Trophoblast cell (in vitro differentiated cells and primary cell): ENCODE data around the gene A3GALT2.

Source experiments
- DNase-seq, 2 donors: peaks; one replicate each; pipeline ENCODE4 v3.0.0-alpha.2; 2016
- H2AFZ ChIP-seq: 2 replicates; pipeline ENCODE4 v1.6.1; 2013; ENCODE audit warnings: low read length, moderate library complexity, mild to moderate bottlenecking; ENCODE audit not compliant: insufficient read depth, poor library complexity
- H2AK5ac ChIP-seq: 2 replicates; pipeline ENCODE4 v1.6.1; 2013; ENCODE audit warnings: mild to moderate bottlenecking, low read length
- H2BK120ac ChIP-seq: 2 replicates; pipeline ENCODE4 v1.6.1; 2013; ENCODE audit warnings: low read length, mild to moderate bottlenecking, moderate library complexity; ENCODE audit not compliant: insufficient read depth, poor library complexity
- H2BK12ac ChIP-seq: 2 replicates; pipeline ENCODE4 v1.6.1; 2013; ENCODE audit warnings: mild to moderate bottlenecking, low read length, moderate library complexity
- H2BK5ac ChIP-seq: 2 replicates; pipeline ENCODE4 v1.6.1; 2013; ENCODE audit warnings: low read length, low read depth, moderate library complexity, mild to moderate bottlenecking; ENCODE audit not compliant: poor library complexity
- H3K14ac ChIP-seq: 2 replicates; pipeline ENCODE4 v1.6.1; 2013; ENCODE audit warnings: mild to moderate bottlenecking, low read length
- H3K18ac ChIP-seq: 2 replicates; pipeline ENCODE4 v1.6.1; 2013; ENCODE audit warnings: mild to moderate bottlenecking, low read length
- H3K23ac ChIP-seq: 2 replicates; pipeline ENCODE4 v1.6.1; 2013; ENCODE audit warnings: low read length
- H3K27ac ChIP-seq: 2 replicates; pipeline ENCODE4 v1.5.1; 2013; ENCODE audit warnings: low read depth, mild to moderate bottlenecking, inconsistent platforms, low read length, moderate library complexity
- H3K27me3 ChIP-seq: 2 replicates; pipeline ENCODE4 v1.6.1; 2013; ENCODE audit warnings: inconsistent platforms, mild to moderate bottlenecking, low read length, moderate library complexity; ENCODE audit not compliant: insufficient read depth
- H3K36me3 ChIP-seq, 2 experiments: 1 replicate in 1 of 2; 2 replicates in 1 of 2; pipeline ENCODE4 v1.6.1; 2013; ENCODE audit warnings: low read length in 2 of 2, mild to moderate bottlenecking in 2 of 2, moderate library complexity in 1 of 2; ENCODE audit not compliant: insufficient read depth in 2 of 2, control insufficient read depth in 1 of 2
- H3K4ac ChIP-seq: 2 replicates; pipeline ENCODE4 v1.6.1; 2013; ENCODE audit warnings: low read depth, mild to moderate bottlenecking, low read length, moderate library complexity
- H3K4me1 ChIP-seq, 2 experiments: 1 replicate in 1 of 2; 2 replicates in 1 of 2; pipeline ENCODE4 v1.6.1; 2013; ENCODE audit warnings: low read length in 2 of 2, mild to moderate bottlenecking in 2 of 2, moderate library complexity in 1 of 2; ENCODE audit not compliant: insufficient read depth in 2 of 2, control insufficient read depth in 1 of 2
- H3K4me2 ChIP-seq: 2 replicates; pipeline ENCODE4 v1.6.1; 2013; ENCODE audit warnings: inconsistent platforms, mild to moderate bottlenecking, low read length, moderate library complexity
- H3K4me3 ChIP-seq: 2 replicates; pipeline ENCODE4 v1.5.1; 2013; ENCODE audit warnings: mild to moderate bottlenecking, low read depth, low read length, inconsistent platforms
- H3K79me1 ChIP-seq: one replicate; pipeline ENCODE4 v1.6.1; 2013; ENCODE audit warnings: low read length
- H3K79me2 ChIP-seq: 2 replicates; pipeline ENCODE4 v1.6.1; 2013; ENCODE audit warnings: low read length, mild to moderate bottlenecking; ENCODE audit not compliant: control insufficient read depth, insufficient read depth, poor library complexity
- H3K9ac ChIP-seq: 2 replicates; pipeline ENCODE4 v1.6.1; 2013; ENCODE audit warnings: mild to moderate bottlenecking, low read length
- H3K9me3 ChIP-seq: 2 replicates; pipeline ENCODE4 v1.6.1; 2013; ENCODE audit warnings: low read depth, mild to moderate bottlenecking, control low read depth, inconsistent platforms, low read length; ENCODE audit not compliant: insufficient read depth
- H4K12ac ChIP-seq: 2 replicates; pipeline ENCODE4 v1.6.1; 2013; ENCODE audit warnings: low read depth, mild to moderate bottlenecking, low read length, moderate library complexity
- H4K8ac ChIP-seq: 2 replicates; pipeline ENCODE4 v1.6.1; 2013; ENCODE audit warnings: low read depth, mild to moderate bottlenecking, low read length, moderate library complexity
- H4K91ac ChIP-seq: one replicate; pipeline ENCODE4 v1.6.1; 2013; ENCODE audit warnings: low read depth, mild to moderate bottlenecking, low read length, moderate library complexity
- WGBS: extraction: QIAGEN DNeasy Blood & Tissue Kit; methylation state at CpG from one replicate; pipeline ENCODE4 v1.1.7; 2013; ENCODE audit warnings: missing lambda C conversion rate; ENCODE audit not compliant: insufficient read length, insufficient coverage; ENCODE audit errors: extremely low coverage; 5-methylcytosine and 5-hydroxymethylcytosine counted together

The A3GALT2 gene

DNA sequence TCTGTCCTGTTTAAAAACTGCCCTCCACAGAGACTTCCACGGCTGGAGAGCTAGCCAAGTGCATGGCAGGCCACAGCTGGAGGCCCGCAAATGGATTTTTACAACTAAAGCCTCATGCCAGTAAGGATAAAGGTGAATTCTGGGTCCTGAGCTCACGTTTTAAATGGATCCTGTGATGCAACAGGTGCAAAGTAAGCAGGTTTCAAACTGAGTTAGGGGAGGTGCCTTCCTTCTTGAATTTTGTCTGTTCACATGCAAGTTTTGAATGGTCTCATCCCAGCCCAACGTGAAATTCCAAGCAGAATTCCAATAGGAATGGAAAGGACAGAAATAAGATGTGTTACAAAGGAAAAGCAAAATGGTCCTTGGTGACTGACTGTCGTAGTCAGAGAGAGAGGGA lies 36.2 kb upstream of the A3GALT2 start:
- Histone ChIP-seq H4K91ac (no peak overlapping the region), H3K9ac (no peak overlapping the region), H2AK5ac (no peak overlapping the region), H3K36me3 (peaks cover 0 to 4% of the 10 kb centered on the region in 2 experiments), H3K27me3 (no peaks in the 10 kb centered on the region), H3K23ac (no peak overlapping the region), H4K8ac (no peak overlapping the region), H3K79me2 (no peaks in the 10 kb centered on the region), H3K4me1 (peaks cover 3 to 10% of the 10 kb centered on the region in 2 experiments), H3K27ac (no peak overlapping the region), H2BK5ac (no peak overlapping the region), H3K14ac (no peak overlapping the region), H4K12ac (no peak overlapping the region), H2BK12ac (no peak overlapping the region), H3K9me3 (no peaks in the 10 kb centered on the region), H3K18ac (no peak overlapping the region), H3K4ac (no peak overlapping the region), H3K4me3 (no peak overlapping the region), H2BK120ac (no peak overlapping the region), H3K4me2 (no peak overlapping the region), H3K79me1 (no peaks in the 10 kb centered on the region), H2AFZ (no peak overlapping the region)
- DNase-seq: no peak
- no CpG with 5 or more reads among the region's 5 CpGs for WGBS

DNA sequence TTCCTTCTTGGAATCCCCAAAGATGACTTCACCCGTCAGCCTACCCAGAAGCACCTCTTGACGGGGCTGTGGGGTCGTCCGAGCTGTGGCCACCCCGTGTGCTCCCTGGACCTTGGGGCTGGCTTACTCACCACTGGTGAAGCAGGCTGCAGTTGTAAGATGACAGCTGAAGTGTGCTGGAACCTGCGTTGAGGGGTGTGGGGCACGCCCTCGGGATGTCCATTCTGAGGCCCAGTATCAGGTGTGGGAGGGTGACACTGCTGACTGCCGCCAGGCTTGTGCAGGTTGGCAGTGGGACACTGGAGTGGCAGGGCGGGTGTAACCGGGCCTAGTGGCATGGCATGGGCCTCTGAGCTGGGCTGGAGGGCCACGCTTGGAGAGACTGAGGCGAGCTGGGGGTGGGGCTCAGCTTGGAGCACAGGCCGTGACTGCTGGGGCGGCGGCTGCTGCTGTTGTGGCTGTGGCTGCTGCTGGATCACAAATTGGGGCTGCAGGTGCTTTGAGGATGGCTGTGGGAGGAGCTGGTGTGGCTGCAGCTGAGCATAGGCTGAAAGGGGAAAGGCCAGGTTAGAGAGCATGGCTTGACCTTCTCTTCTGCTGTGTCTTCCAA lies 33.9 kb upstream of the A3GALT2 start:
- WGBS: no CpG with 5 or more reads among the region's 16 CpGs

GRCh38 chr1:33353531-33353930 lies 32.6 kb upstream of the A3GALT2 start:
- Histone ChIP-seq H3K36me3 (peaks cover 0 to 4% of the 10 kb centered on the region in 2 experiments), H3K27ac (no peak overlapping the region), H2BK12ac (no peak overlapping the region), H3K9me3 (peaks cover 3% of the 10 kb centered on the region), H2BK120ac (no peak overlapping the region), H3K4ac (no peak overlapping the region), H3K4me1 (peaks cover 11 to 14% of the 10 kb centered on the region in 2 experiments), H4K12ac (no peak overlapping the region), H3K4me3 (no peak overlapping the region), H3K79me1 (peaks cover 13% of the 10 kb centered on the region), H3K9ac (no peak overlapping the region), H4K8ac (no peak overlapping the region), H2AK5ac (no peak overlapping the region), H2BK5ac (no peak overlapping the region), H2AFZ (no peak overlapping the region), H3K14ac (no peak overlapping the region), H3K27me3 (no peaks in the 10 kb centered on the region), H3K18ac (no peak overlapping the region), H3K4me2 (no peak overlapping the region), H4K91ac (no peak overlapping the region), H3K23ac (no peak overlapping the region), H3K79me2 (peaks cover 13% of the 10 kb centered on the region)
- DNase-seq: no peak
- WGBS: 100% methylated on average over 1 of the region's 5 CpGs

More for the DNA sequence above, 33.9 kb upstream of the A3GALT2 start:
- no peaks in the 10 kb centered on the region for H3K27me3 ChIP-seq
- H3K27ac ChIP-seq: no peak overlapping the region
- H2BK12ac ChIP-seq: no peak overlapping the region
- no peak overlapping the region for H3K14ac ChIP-seq
- H3K4ac ChIP-seq: no peak overlapping the region
- peaks cover 8% of the 10 kb centered on the region for H3K79me1 ChIP-seq
- no peak overlapping the region for H2AFZ ChIP-seq
- no peak overlapping the region for H3K23ac ChIP-seq
- peak overlapping the region; percentile 5 for H3K4me3 ChIP-seq
- H2BK5ac ChIP-seq: no peak overlapping the region
- no peak overlapping the region for H2AK5ac ChIP-seq
- no peak overlapping the region for H3K9ac ChIP-seq
- H3K9me3 ChIP-seq: peaks cover 3% of the 10 kb centered on the region
- no peak for DNase-seq
- peaks cover 0 to 4% of the 10 kb centered on the region in 2 experiments for H3K36me3 ChIP-seq
- no peak overlapping the region for H4K91ac ChIP-seq
- H2BK120ac ChIP-seq: no peak overlapping the region
- H3K4me2 ChIP-seq: no peak overlapping the region
- no peak overlapping the region for H3K18ac ChIP-seq
- H4K12ac ChIP-seq: no peak overlapping the region
- peaks cover 5% of the 10 kb centered on the region for H3K79me2 ChIP-seq
- H3K4me1 ChIP-seq: peaks cover 11 to 17% of the 10 kb centered on the region in 2 experiments
- H4K8ac ChIP-seq: no peak overlapping the region

DNA sequence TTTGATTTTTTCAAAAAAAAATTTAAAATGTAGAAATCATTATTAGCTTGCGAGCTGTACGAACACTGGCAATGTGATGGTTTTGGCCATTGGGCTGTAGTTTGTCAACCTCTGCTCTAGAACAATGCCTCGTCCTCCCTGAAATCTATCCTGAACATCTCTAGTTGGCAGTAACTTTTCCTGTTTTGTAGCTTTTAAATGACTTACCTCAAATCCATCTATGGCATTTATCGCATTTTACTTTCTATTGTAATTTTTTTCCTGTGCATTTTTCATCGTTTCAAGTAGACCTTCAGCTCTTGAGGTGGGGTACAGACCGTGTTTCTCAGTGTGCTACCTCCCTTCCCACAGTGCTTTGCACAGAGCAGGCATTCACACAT lies 30.4 kb upstream of the A3GALT2 start:
- no peak overlapping the region for H3K9ac ChIP-seq
- no peak overlapping the region for H2AK5ac ChIP-seq
- H3K23ac ChIP-seq: no peak overlapping the region
- no peak overlapping the region for H3K4ac ChIP-seq
- H4K8ac ChIP-seq: no peak overlapping the region
- H3K79me2 ChIP-seq: peaks cover 16% of the 10 kb centered on the region
- peaks cover 3% of the 10 kb centered on the region for H3K9me3 ChIP-seq
- no peak overlapping the region for H4K91ac ChIP-seq
- peaks cover 14 to 30% of the 10 kb centered on the region in 2 experiments for H3K4me1 ChIP-seq
- H3K4me3 ChIP-seq: no peak overlapping the region
- no peak overlapping the region for H3K4me2 ChIP-seq
- H2BK120ac ChIP-seq: no peak overlapping the region
- no peak overlapping the region for H2AFZ ChIP-seq
- peaks cover 15% of the 10 kb centered on the region for H3K79me1 ChIP-seq
- no peak overlapping the region for H2BK5ac ChIP-seq
- H4K12ac ChIP-seq: no peak overlapping the region
- no peak overlapping the region for H3K18ac ChIP-seq
- H3K27me3 ChIP-seq: no peaks in the 10 kb centered on the region
- peak in 1 of 2 donors; percentile 91 for DNase-seq
- peaks cover 0 to 6% of the 10 kb centered on the region in 2 experiments for H3K36me3 ChIP-seq
- H2BK12ac ChIP-seq: no peak overlapping the region
- H3K14ac ChIP-seq: no peak overlapping the region
- H3K27ac ChIP-seq: no peak overlapping the region
- WGBS: no CpG with 5 or more reads among the region's 6 CpGs
